Esophagus muscularis mucosa (tissue), 4 donors: ENCODE measurements around the gene TANGO2. TPM values are rescaled to one million over a fixed set of nuclear protein-coding genes. Genes with fewer than 3 reads are reported as not detected.

Source experiments
- DNase-seq: peaks from one replicate; pipeline ENCODE4 v3.0.0-alpha.2; 2017; ENCODE audit errors: extremely low spot score
- H3K27ac ChIP-seq, 4 donors: fragments of 200-600 bp; sonication (generic); replicated peaks in 1 of 4; 1 replicate in 3 of 4; 2 replicates in 1 of 4; pipeline ENCODE4 v1.5.1; 2016 to 2019; ENCODE audit warnings: mild to moderate bottlenecking in 1 of 4
- H3K27me3 ChIP-seq, 4 donors: fragments of 200-600 bp; sonication (generic); one replicate each; pipeline versions ENCODE4 v1.5.1 to v1.6.0; 2016 to 2019
- H3K36me3 ChIP-seq, 4 donors: fragments of 200-600 bp; sonication (generic); one replicate each; pipeline ENCODE4 v1.5.1; 2016 to 2019
- H3K4me1 ChIP-seq, 4 donors: fragments of 200-600 bp; sonication (generic); one replicate each; pipeline ENCODE4 v1.5.1; 2016 to 2019
- H3K4me3 ChIP-seq, 4 donors: fragments of 200-600 bp; sonication (generic); 1 replicate in 2 of 4; 2 replicates in 2 of 4; pipeline ENCODE4 v1.5.1; 2016 to 2019; ENCODE audit warnings: mild to moderate bottlenecking in 4 of 4, moderate library complexity in 1 of 4
- H3K9me3 ChIP-seq, 4 donors: fragments of 200-600 bp; sonication (generic); 1 replicate in 3 of 4; 2 replicates in 1 of 4; pipeline ENCODE4 v1.5.1; 2016 to 2019
- EP300 ChIP-seq: sonication (generic); formaldehyde crosslinking; IDR thresholded peaks from one replicate; pipeline ENCODE4 v1.6.1; 2017; ENCODE audit warnings: antibody characterized with exemption
- POLR2A ChIP-seq: fragments of 450-650 bp; IDR thresholded peaks from one replicate; pipeline ENCODE4 v1.6.1; 2017; ENCODE audit warnings: antibody characterized with exemption, moderate library complexity, mild to moderate bottlenecking, low read depth
- POLR2AphosphoS5 ChIP-seq, 2 donors: sonication (generic); formaldehyde crosslinking; IDR thresholded peaks; one replicate each; pipeline ENCODE4 v1.6.1; 2017; ENCODE audit warnings: antibody characterized with exemption in 2 of 2
- WGBS: methylation state at CpG from one replicate; pipeline ENCODE4 v1.1.5; 2018; 5-methylcytosine and 5-hydroxymethylcytosine counted together
- intact Hi-C: fragments of 100-400 bp; cut with DNase I; formaldehyde crosslinking; loops from one replicate; pipeline ENCODE4 v1.15.1; 2023
- total RNA-seq, 4 donors: library from RNA; depleted of rRNA; stranded (reverse); fragments of >200 nt; gene quantifications; one replicate each; pipeline versions ENCODE4 v1.1.0 to v1.2.1, GENCODE V29; 2016
- TF ChIP-seq, protein P1 (sequence below), 3 experiments: fragments of 200-600 bp in 2 of 3; fragments of 450-650 bp in 1 of 3; sonication (generic) in 2 of 3; IDR thresholded peaks; one replicate each; pipeline ENCODE4 v1.5.1; 2017 to 2019; ENCODE audit warnings: antibody characterized with exemption in 3 of 3, mild to moderate bottlenecking in 2 of 3, moderate library complexity in 1 of 3

The TANGO2 gene
- total RNA-seq, 4 donors from 2014 or later, result 37.1 to 44.4 (median 42.3) TPM

- Histone ChIP-seq H3K27me3 (no peaks in the 10 kb centered on the region), H3K36me3 (peaks cover 34 to 99% (median 87%) of the 10 kb centered on the region in 4 donors), H3K4me1 (no peaks in the 10 kb centered on the region), H3K9me3 (no peaks in the 10 kb centered on the region), H3K4me3 (no peak overlapping the region), H3K27ac (no peak overlapping the region)
- DNase-seq, result no peak
- intact Hi-C loops, result no loop called here
- 91% methylated on average over 10 of the region's 10 CpGs for WGBS
- TF ChIP-seq POLR2A (no peak), EP300 (no peak)
Observed at GRCh38 chr22:20058989-20059770, 38.3 kb downstream of the TANGO2 start.

DNA sequence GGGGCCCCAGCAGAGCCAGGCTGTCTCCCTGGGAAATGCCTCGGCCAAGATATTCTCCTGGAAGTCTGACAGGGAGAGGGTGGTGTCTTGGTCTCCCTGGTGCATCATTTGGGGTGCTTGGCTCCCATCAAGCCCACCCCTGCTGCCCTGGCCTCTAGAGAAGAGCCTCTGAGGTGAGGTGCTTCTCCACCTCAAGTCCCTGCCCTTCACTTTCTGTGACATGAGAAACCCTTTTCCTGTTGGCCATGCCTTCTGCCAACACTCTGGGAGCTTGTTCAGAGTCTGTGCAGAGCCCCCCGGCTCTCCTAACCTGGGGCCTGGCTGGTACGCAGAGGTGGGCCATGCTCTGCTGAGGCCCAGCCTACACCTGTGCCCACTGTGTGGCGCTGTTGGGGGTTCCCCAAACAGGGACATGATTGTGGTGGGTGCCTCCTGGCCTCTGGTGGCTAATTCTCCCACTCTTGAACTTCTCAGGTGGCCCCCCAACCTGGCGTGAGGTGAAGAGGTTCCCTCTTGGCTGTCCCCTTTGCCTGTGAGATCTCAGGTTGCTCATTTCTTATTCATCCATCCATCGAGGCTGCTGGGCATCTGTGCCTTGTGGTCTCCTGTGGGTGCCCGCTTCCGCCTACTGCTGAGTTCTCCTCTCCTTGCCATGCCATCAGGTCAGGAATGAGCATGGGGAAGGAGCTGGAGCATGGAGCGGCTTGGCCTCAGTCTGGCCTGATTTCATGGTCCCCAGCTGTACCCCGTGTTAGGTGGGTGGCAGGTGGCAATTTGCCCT is 40.0 kb downstream of the TANGO2 start:
- Histone ChIP-seq H3K9me3 (no peaks in the 10 kb centered on the region), H3K36me3 (peaks cover 26 to 99% (median 79%) of the 10 kb centered on the region in 4 donors), H3K27me3 (no peaks in the 10 kb centered on the region), H3K4me3 (no peak overlapping the region), H3K4me1 (no peaks in the 10 kb centered on the region), H3K27ac (no peak overlapping the region)
- no peak for DNase-seq
- no peak for TF ChIP-seq EP300
- TF ChIP-seq POLR2A, result no peak
- TF ChIP-seq, protein P1, sequence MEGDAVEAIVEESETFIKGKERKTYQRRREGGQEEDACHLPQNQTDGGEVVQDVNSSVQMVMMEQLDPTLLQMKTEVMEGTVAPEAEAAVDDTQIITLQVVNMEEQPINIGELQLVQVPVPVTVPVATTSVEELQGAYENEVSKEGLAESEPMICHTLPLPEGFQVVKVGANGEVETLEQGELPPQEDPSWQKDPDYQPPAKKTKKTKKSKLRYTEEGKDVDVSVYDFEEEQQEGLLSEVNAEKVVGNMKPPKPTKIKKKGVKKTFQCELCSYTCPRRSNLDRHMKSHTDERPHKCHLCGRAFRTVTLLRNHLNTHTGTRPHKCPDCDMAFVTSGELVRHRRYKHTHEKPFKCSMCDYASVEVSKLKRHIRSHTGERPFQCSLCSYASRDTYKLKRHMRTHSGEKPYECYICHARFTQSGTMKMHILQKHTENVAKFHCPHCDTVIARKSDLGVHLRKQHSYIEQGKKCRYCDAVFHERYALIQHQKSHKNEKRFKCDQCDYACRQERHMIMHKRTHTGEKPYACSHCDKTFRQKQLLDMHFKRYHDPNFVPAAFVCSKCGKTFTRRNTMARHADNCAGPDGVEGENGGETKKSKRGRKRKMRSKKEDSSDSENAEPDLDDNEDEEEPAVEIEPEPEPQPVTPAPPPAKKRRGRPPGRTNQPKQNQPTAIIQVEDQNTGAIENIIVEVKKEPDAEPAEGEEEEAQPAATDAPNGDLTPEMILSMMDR (IDR thresholded peaks at IDR 0.05), result no peak
- TF ChIP-seq POLR2AphosphoS5 (IDR thresholded peaks at IDR 0.05), result no peak
- 91% methylated on average over 10 of the region's 10 CpGs for WGBS
- intact Hi-C loops, result no loop called here

GRCh38 chr22:20061481-20061861 is 40.6 kb downstream of the TANGO2 start:
- TF ChIP-seq, protein P1 (IDR thresholded peaks at IDR 0.05), result no peak
- no peak for TF ChIP-seq POLR2A
- intact Hi-C loops, result no loop called here
- DNase-seq, result no peak
- peaks cover 21 to 98% (median 73%) of the 10 kb centered on the region in 4 donors for H3K36me3 ChIP-seq
- H3K9me3 ChIP-seq, result no peaks in the 10 kb centered on the region
- H3K4me3 ChIP-seq, result no peak overlapping the region
- H3K27me3 ChIP-seq, result no peaks in the 10 kb centered on the region
- no peak overlapping the region for H3K27ac ChIP-seq
- WGBS, result 100% methylated on average over 6 of the region's 11 CpGs
- no peaks in the 10 kb centered on the region for H3K4me1 ChIP-seq

DNA sequence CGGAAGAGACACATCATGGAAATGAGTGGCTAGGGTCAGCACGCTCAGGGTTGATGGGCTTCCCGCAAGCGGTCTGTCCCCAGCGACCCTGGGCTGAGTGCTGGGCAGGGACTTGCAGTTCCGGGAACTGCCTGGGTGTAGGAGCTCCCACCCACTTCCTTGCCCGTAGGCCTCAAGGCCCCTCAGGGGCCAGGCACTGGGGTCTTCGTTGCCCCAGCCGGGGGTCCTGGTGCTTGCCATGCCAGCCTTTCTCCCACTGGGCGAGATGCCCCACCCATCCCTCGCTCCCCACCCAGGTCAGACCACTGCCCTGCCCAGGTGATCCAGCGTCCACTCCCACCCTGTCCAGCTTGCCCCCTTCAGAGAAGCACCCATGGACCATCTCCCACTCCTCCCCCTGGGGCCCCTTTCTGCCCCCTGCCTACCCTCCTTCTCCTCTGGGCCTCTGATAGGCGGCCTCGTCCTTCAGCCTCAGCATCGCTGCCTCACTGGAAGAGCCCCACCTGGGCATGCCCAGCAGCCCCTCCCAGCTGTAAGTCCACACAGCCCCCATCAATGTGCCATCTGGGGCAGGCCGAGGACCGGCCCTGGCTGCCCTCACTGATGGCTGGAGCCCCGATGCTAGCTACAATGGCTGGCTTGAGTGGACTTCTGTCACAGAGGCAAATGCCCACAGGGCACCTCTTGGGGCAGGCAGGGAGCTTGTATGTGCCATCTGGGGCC is 41.3 kb downstream of the TANGO2 start:
- Histone ChIP-seq H3K9me3 (no peaks in the 10 kb centered on the region), H3K27ac (no peak overlapping the region), H3K36me3 (peaks cover 14 to 94% (median 66%) of the 10 kb centered on the region in 4 donors), H3K4me1 (no peaks in the 10 kb centered on the region), H3K4me3 (no peak overlapping the region), H3K27me3 (no peaks in the 10 kb centered on the region)
- intact Hi-C loops, result no loop called here
- TF ChIP-seq POLR2AphosphoS5 (IDR thresholded peaks at IDR 0.05), result no peak
- no peak for TF ChIP-seq POLR2A
- TF ChIP-seq EP300, result no peak
- TF ChIP-seq, protein P1 (IDR thresholded peaks at IDR 0.05), result no peak
- DNase-seq, result no peak
- WGBS, result 97% methylated on average over 12 of the region's 18 CpGs

- Histone ChIP-seq H3K4me3 (no peak overlapping the region), H3K27me3 (no peaks in the 10 kb centered on the region), H3K36me3 (peaks cover 10 to 89% (median 61%) of the 10 kb centered on the region in 4 donors), H3K4me1 (no peaks in the 10 kb centered on the region), H3K9me3 (no peaks in the 10 kb centered on the region), H3K27ac (no peak overlapping the region)
- intact Hi-C loops, result no loop called here
- no peak for DNase-seq
- TF ChIP-seq EP300 (no peak), POLR2A (no peak)
- 94% methylated on average over 11 of the region's 11 CpGs for WGBS
Observed at GRCh38 chr22:20062766-20063083, 41.8 kb downstream of the TANGO2 start.
